GM12878 (cell line): Measurements from ENCODE around the gene ARHGAP32.

Experiments
- ELK1 ChIP-seq: IDR thresholded peaks from 2 replicates; pipeline ENCODE4 v1.6.1; 2012; ENCODE audit warnings: low read depth, low read length, improper control_type of control experiment
- TF ChIP-seq, protein P1 (sequence below): IDR thresholded peaks from 2 replicates; pipeline ENCODE4 v1.6.1; 2012; ENCODE audit warnings: mild to moderate bottlenecking, low read depth, low read length

GRCh38 chr11:128967578-128967977, 224.5 kb downstream of the ARHGAP32 start:
- TF ChIP-seq ELK1 = no peak
- TF ChIP-seq, protein P1, sequence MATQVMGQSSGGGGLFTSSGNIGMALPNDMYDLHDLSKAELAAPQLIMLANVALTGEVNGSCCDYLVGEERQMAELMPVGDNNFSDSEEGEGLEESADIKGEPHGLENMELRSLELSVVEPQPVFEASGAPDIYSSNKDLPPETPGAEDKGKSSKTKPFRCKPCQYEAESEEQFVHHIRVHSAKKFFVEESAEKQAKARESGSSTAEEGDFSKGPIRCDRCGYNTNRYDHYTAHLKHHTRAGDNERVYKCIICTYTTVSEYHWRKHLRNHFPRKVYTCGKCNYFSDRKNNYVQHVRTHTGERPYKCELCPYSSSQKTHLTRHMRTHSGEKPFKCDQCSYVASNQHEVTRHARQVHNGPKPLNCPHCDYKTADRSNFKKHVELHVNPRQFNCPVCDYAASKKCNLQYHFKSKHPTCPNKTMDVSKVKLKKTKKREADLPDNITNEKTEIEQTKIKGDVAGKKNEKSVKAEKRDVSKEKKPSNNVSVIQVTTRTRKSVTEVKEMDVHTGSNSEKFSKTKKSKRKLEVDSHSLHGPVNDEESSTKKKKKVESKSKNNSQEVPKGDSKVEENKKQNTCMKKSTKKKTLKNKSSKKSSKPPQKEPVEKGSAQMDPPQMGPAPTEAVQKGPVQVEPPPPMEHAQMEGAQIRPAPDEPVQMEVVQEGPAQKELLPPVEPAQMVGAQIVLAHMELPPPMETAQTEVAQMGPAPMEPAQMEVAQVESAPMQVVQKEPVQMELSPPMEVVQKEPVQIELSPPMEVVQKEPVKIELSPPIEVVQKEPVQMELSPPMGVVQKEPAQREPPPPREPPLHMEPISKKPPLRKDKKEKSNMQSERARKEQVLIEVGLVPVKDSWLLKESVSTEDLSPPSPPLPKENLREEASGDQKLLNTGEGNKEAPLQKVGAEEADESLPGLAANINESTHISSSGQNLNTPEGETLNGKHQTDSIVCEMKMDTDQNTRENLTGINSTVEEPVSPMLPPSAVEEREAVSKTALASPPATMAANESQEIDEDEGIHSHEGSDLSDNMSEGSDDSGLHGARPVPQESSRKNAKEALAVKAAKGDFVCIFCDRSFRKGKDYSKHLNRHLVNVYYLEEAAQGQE = no peak
